ENCODE measurements around the gene ANKRD30BL.
"Not testable (repeated sequence)": the region's sequence is repeated elsewhere in the genome, so short reads cannot be mapped to it uniquely, and the experiment has no call there.

Gene ANKRD30BL

DNA sequence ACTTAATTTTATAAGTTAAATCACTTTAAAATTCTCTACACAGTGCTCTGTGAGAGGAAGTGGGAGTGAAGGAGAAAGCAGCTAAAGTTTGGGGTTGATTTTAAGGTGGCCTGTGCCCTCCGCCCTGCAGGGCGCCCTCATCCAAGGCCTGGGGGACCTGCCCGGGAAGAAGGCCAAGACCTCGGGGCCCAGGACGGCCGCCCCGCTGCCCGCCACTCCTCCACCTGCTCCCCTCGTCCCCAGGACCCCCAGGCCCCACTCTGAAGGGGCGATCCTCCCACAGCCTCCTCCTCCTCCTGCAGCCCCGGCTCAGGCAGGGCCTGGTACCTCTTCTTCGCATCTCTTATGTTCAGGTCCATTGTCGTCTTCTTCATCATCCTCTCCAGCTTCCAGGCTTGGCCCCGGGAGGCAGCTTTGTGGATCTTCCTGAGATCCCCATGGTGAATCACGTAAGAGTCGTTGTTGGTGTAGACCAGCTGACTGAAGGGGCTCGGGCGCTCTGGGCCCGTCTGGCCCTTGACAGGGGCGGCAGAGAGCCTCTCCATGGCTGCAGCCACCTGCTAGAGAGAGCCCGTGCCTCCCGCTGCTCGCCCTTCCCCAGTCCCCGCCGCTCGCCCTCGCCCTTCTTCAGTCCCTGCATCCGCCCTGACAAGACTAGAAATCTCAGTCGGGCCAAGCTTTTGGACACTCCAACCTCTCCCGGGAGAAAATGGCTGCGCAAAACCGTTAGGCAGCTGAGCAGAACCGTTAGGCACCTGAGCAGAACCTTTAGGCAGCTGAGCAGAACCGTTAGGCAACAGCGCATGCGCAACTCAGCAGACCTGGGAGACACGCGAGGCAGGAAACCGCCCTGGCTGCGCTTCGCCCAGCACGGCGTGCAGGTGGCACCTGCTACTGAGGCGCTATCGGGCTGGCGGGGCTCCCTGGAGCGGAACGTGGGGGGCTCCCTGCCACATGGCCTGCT lies at the start of gene ANKRD30BL:
Gene ANKRD30BL (minus strand): TSS at position 792 of the 964 bp plus-strand sequence. CDS start 247 bp downstream, at position 545.
- in situ Hi-C loops (cut with MboI; ENCODE audit: low sequenced_read_pairs), result not testable (repeated sequence)

DNA sequence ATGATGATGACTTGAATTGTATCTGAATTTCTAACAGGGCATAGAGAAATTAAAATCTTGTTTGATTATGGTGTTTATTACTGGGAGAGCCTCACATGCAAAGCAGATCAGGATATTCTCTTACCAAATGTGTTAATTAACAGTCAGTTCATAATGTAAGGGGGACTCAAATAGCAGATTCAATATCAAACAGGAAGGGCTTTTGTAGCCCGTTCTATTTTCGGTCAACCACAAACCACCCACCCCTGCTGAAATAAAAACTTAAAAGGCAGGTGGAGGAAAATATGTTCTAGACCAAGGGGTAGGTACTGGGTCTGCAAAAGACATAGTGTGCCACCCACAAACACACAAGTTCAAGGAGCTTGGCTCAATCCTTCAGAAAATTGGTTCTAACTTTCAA lies 41.1 kb upstream of the ANKRD30BL start:
- in situ Hi-C loops (cut with MboI; ENCODE audit: low sequenced_read_pairs), result not testable (repeated sequence)

- in situ Hi-C loops (cut with MboI; ENCODE audit: low sequenced_read_pairs), result not testable (repeated sequence)
Measured at GRCh38 chr2:132192854-132193253, 31.1 kb upstream of the ANKRD30BL start.

DNA sequence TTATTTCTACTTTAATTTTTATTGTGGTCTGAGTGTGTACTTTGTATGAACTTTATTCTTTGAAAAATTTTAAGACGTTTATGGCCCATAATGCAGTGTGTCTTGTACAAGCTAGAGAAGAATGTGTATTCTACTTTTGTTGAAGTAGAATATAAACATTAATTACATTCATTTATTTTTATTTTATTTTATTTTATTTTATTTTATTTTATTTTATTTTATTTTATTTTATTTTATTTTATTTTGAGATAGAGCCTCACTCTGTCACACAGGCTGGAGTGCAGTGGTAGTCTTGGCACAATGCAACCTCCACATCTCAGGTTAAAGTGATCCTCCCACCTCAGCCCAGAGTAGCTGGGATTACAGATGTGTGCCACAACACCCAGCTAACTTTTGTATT lies 5.3 kb upstream of the ANKRD30BL start:
- in situ Hi-C loops (cut with MboI; ENCODE audit: low sequenced_read_pairs), result not testable (repeated sequence)

- in situ Hi-C loops (cut with MboI; ENCODE audit: low sequenced_read_pairs), result not testable (repeated sequence)
Measured at GRCh38 chr2:132162125-132162660, 441 bp upstream of the ANKRD30BL start.

DNA sequence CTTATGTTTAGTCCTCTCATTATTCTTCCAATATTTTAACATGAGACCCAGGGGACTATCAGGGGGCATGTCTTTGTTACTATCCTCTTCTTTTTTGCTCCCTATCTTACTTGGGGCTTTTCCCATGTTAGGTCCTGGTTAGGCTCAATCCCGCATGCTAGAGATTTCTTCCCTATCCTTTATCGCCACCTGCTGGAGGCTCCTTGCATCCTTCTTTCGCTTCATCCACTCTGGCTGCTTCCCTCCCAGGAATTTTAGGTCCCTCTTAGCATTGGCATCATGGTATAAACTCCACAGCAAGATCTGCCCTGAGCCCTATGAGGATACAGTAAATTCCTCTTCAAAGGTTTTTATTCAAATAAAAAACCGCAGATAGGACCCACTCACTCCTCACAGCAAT lies 15.0 kb downstream of the ANKRD30BL start:
- in situ Hi-C loops (cut with MboI; ENCODE audit: low sequenced_read_pairs), result not testable (repeated sequence)
